Measurements from ENCODE around the gene RAD17. TPM values are rescaled to one million over a fixed set of nuclear protein-coding genes. Genes with fewer than 3 reads are reported as not detected.

RAD17 gene, protein sequence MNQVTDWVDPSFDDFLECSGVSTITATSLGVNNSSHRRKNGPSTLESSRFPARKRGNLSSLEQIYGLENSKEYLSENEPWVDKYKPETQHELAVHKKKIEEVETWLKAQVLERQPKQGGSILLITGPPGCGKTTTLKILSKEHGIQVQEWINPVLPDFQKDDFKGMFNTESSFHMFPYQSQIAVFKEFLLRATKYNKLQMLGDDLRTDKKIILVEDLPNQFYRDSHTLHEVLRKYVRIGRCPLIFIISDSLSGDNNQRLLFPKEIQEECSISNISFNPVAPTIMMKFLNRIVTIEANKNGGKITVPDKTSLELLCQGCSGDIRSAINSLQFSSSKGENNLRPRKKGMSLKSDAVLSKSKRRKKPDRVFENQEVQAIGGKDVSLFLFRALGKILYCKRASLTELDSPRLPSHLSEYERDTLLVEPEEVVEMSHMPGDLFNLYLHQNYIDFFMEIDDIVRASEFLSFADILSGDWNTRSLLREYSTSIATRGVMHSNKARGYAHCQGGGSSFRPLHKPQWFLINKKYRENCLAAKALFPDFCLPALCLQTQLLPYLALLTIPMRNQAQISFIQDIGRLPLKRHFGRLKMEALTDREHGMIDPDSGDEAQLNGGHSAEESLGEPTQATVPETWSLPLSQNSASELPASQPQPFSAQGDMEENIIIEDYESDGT
- total RNA-seq, result 10 to 100 TPM; 18.7 to 19.2 TPM
- polyA plus RNA-seq (ENCODE audit: insufficient read length in 6 of 6), result 10 to 100 TPM; 36.3 to 41.6 (median 37.9) TPM
- long read RNA-seq, donor 1, partial matches to known transcripts, result 0 of 1 reads
- long read RNA-seq, donor 1, other reads (novel, unspliced or antisense), result 0 of 1 reads
- long read RNA-seq, donor 2, partial matches to known transcripts, result 0 of 3 reads
- long read RNA-seq, donor 2, other reads (novel, unspliced or antisense), result 0 of 3 reads
- long read RNA-seq, donor 3, partial matches to known transcripts, result 0 of 3 reads
- long read RNA-seq, donor 3, other reads (novel, unspliced or antisense), result 0 of 3 reads
- long read RNA-seq, donor 4, partial matches to known transcripts, result 4 of 6 reads
- long read RNA-seq, donor 4, other reads (novel, unspliced or antisense), result 2 of 6 reads
- long read RNA-seq, donor 5, partial matches to known transcripts, result 0 of 1 reads
- long read RNA-seq, donor 5, other reads (novel, unspliced or antisense), result 0 of 1 reads
- long read RNA-seq, donor 6, partial matches to known transcripts, result 0 of 4 reads
- long read RNA-seq, donor 6, other reads (novel, unspliced or antisense), result 0 of 4 reads
- long read RNA-seq, donor 7, partial matches to known transcripts, result 8 of 12 reads
- long read RNA-seq, donor 7, other reads (novel, unspliced or antisense), result 0 of 12 reads
- long read RNA-seq, donor 8, partial matches to known transcripts, result 0 of 3 reads
- long read RNA-seq, donor 8, other reads (novel, unspliced or antisense), result 0 of 3 reads
- long read RNA-seq, donor 9, result 0 reads
- long read RNA-seq, donor 10, partial matches to known transcripts, result 1 of 1 reads
- long read RNA-seq, donor 10, other reads (novel, unspliced or antisense), result 0 of 1 reads
- long read RNA-seq, donor 11, partial matches to known transcripts, result 0 of 4 reads
- long read RNA-seq, donor 11, other reads (novel, unspliced or antisense), result 0 of 4 reads
- long read RNA-seq, donor 12, partial matches to known transcripts, result 47 of 140 reads
- long read RNA-seq, donor 12, other reads (novel, unspliced or antisense), result 91 of 140 reads

DNA sequence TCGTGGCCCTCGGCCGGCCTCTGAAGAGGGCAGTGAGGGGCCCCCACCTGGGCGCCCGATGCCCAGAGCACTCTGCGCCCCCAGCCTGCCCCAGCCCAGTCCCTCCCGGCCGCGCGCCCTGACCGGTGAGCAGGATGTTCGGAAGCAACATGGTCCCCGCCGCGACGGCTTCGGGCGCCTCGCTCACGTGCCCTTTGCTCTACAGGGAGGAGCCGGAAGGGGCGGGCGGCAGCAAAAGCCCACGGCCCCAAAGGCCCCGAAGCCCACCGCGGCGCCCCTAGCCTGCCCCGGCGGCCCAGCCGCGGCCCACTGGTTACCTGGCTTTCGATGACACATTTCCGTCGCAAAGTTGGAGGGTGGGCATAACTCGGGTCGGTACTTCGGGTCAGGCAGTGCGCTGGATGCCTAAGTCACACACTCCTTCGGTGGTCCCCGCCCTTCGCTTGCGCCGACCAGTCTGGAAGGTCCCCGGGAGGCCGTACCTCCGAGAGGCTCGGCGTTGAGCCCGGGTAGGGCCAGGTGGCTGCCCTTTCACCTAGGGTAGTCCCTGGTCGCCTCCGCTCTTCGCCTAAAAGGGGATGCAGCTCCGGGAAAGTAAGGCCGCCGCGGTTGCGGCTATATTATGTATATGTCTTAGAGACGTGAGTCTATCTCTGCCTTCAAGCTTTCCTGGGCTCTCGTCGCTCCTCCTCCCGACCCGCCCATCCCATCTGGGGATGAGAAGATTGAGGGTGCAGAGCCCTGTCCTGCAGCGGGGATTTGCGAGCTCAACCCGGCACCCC lies at the start of gene RAD17, which contains the start of the genes AK6 and TAF9:
Gene RAD17 (plus strand): TSS at position 479 of the 782 bp plus-strand sequence. CDS start 2,391 bp downstream, outside the sequence.
Gene AK6 (minus strand): TSS at position 181 of the 782 bp plus-strand sequence. CDS start 30 bp downstream, at position 151.
Gene TAF9 (minus strand): TSS at position 181 of the 782 bp plus-strand sequence. CDS start 3,783 bp downstream, outside the sequence.
- peak; percentile 99 for ATAC-seq
- Histone ChIP-seq H3K27me3 (no peaks in the 10 kb centered on the region), H3K27ac (peak within 1 kb of the TSS; percentile 96 to 97), H3K4me3 (peak within 1 kb of the TSS; percentile 72 to 78), H3K4me1 (peaks cover 12 to 35% of the 10 kb centered on the region in 2 donors), H3K9me3 (no peaks in the 10 kb centered on the region), H3K36me3 (peaks cover 0 to 33% of the 10 kb centered on the region in 2 donors)
- intact Hi-C loops (cut with DNase I), result no loop called here
- DNase-seq, result peak; percentile 94 to 98 (median 96)
- TF ChIP-seq, protein P1, sequence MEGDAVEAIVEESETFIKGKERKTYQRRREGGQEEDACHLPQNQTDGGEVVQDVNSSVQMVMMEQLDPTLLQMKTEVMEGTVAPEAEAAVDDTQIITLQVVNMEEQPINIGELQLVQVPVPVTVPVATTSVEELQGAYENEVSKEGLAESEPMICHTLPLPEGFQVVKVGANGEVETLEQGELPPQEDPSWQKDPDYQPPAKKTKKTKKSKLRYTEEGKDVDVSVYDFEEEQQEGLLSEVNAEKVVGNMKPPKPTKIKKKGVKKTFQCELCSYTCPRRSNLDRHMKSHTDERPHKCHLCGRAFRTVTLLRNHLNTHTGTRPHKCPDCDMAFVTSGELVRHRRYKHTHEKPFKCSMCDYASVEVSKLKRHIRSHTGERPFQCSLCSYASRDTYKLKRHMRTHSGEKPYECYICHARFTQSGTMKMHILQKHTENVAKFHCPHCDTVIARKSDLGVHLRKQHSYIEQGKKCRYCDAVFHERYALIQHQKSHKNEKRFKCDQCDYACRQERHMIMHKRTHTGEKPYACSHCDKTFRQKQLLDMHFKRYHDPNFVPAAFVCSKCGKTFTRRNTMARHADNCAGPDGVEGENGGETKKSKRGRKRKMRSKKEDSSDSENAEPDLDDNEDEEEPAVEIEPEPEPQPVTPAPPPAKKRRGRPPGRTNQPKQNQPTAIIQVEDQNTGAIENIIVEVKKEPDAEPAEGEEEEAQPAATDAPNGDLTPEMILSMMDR (IDR thresholded peaks at IDR 0.05), result no peak

DNA sequence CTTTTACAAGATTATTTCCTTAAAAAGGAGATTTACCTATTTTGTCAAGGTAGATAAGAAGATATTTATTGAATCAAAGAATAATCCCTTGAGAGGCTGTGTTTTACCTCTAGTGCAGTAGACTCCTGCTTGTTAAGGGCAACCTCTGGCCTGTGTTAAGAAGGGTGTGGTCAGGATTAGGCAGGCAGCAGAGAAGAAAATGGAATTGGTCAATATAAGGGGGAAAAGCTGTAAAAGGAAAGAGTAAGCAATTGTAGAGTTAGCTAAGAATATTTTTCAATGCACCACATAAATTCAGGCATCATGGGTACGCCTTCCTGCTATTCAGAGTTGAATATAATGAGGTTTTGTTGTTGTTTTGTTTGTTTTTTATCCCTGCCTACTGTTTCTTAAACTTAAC lies 43.3 kb upstream of the RAD17 start:
- Histone ChIP-seq H3K36me3 (no peaks in the 10 kb centered on the region), H3K27ac (no peak overlapping the region), H3K4me1 (peaks cover 0 to 4% of the 10 kb centered on the region in 2 donors), H3K4me3 (no peak overlapping the region), H3K9me3 (no peaks in the 10 kb centered on the region), H3K27me3 (no peaks in the 10 kb centered on the region)
- DNase-seq, result no peak
- TF ChIP-seq, protein P1 (IDR thresholded peaks at IDR 0.05), result no peak
- no peak for ATAC-seq
- intact Hi-C loops (cut with DNase I), result no loop called here

DNA sequence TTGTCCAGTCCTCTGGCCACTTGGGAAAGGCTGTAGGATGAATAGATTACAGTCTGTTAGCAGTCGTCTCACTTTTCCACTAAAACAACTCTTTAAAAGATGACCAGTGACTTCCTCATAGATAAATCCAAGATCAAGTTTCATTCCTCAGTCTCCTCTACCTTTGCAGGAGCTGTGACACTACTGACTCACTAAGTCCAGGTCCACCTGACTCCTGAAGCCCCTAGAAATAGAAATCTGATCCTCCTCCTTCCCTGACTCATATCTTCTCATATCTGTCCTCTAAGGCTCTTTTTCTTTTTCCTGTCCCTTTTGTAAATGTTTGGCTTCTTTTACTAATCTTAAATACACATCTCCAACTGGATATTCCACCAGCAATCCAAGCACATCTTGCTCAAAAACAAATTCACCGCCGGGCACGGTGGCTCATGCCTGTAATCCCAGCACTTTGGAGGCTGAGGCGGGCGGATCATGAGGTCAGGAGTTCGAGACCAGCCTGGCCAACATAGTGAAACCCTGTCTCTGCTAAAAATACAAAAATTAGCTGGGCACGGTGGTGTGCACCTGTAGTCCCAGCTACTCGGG lies 39.6 kb upstream of the RAD17 start:
- ATAC-seq, result no peak
- no peaks in the 10 kb centered on the region for H3K9me3 ChIP-seq
- H3K4me3 ChIP-seq, result no peak overlapping the region
- intact Hi-C loops (cut with DNase I), result no loop called here
- H3K4me1 ChIP-seq, result peaks cover 0 to 21% of the 10 kb centered on the region in 2 donors
- TF ChIP-seq, protein P1 (IDR thresholded peaks at IDR 0.05), result no peak
- DNase-seq, result no peak
- H3K27ac ChIP-seq, result no peak overlapping the region
- H3K36me3 ChIP-seq, result no peaks in the 10 kb centered on the region
- no peaks in the 10 kb centered on the region for H3K27me3 ChIP-seq
